IMR-90 (cell line): Measurements from ENCODE around the gene MX1. TPM values are rescaled to one million over a fixed set of nuclear protein-coding genes. Genes with fewer than 3 reads are reported as not detected.

Source experiments
- ATAC-seq: fragments of 200-7000 bp; cut with Tn5 transposase; 2 replicates; pipeline ENCODE4 v1.9.1; 2020; ENCODE audit warnings: low read depth, mild to moderate bottlenecking, moderate library complexity
- BruUV-seq: library from RNA; stranded (reverse); fragments of 400-500 nt; replicated peaks from 2 replicates; lab custom pipeline; 2021; lab: Mats Ljungman, UMichigan
- CTCF ChIA-PET: fragments of 300-600 bp; formaldehyde crosslinking; extraction: SDS; loops from one replicate; lab custom pipeline; 2021; ENCODE audit warnings: antibody characterized with exemption; lab: Yijun Ruan, JAX
- POLR2A ChIA-PET: fragments of 300-600 bp; sonication (Branson Sonifier 250); formaldehyde crosslinking; loops from one replicate; lab custom pipeline; 2022; ENCODE audit warnings: antibody characterized with exemption; ENCODE audit not compliant: unreplicated experiment; lab: Charles Lee
- DNase-seq: peaks from one replicate; pipeline ENCODE4 v3.0.0; 2013
- H2AFZ ChIP-seq: replicated peaks from 2 replicates; pipeline ENCODE3; 2013; ENCODE audit warnings: low read length, mild to moderate bottlenecking; ENCODE audit not compliant: poor library complexity
- H2AK5ac ChIP-seq: 2 replicates; pipeline ENCODE4 v1.6.1; 2013; ENCODE audit warnings: low read depth, low read length, inconsistent platforms
- H2AK9ac ChIP-seq: replicated peaks from 2 replicates; pipeline ENCODE3; 2013; ENCODE audit warnings: mild to moderate bottlenecking, low read depth, low read length, moderate library complexity; ENCODE audit not compliant: poor library complexity
- H2BK120ac ChIP-seq: 2 replicates; pipeline ENCODE4 v1.6.1; 2013; ENCODE audit warnings: low read depth, low read length, inconsistent platforms
- H2BK15ac ChIP-seq: 3 replicates; pipeline ENCODE4 v1.6.1; 2013; ENCODE audit warnings: low read depth, low read length, inconsistent platforms
- H2BK20ac ChIP-seq: 2 replicates; pipeline ENCODE4 v1.6.1; 2013; ENCODE audit warnings: low read depth, mild to moderate bottlenecking, inconsistent platforms, low read length, moderate library complexity
- H2BK5ac ChIP-seq: 2 replicates; pipeline ENCODE4 v1.6.1; 2013; ENCODE audit warnings: mild to moderate bottlenecking, low read depth, low read length, inconsistent platforms; ENCODE audit not compliant: poor library complexity, severe bottlenecking
- H3K14ac ChIP-seq: replicated peaks from 2 replicates; pipeline ENCODE4 v1.6.1; 2013; ENCODE audit warnings: low read depth, low read length, inconsistent platforms
- H3K18ac ChIP-seq: 2 replicates; pipeline ENCODE4 v1.6.1; 2013; ENCODE audit warnings: low read depth, low read length, control low read depth
- H3K23ac ChIP-seq: 2 replicates; pipeline ENCODE4 v1.6.1; 2013; ENCODE audit warnings: low read depth, low read length, inconsistent platforms
- H3K27ac ChIP-seq: 2 replicates; pipeline ENCODE4 v1.5.1; 2013; ENCODE audit warnings: mild to moderate bottlenecking, control low read depth, low read length; ENCODE audit not compliant: insufficient read depth
- H3K27me3 ChIP-seq: 2 replicates; pipeline ENCODE4 v1.6.1; 2013; ENCODE audit warnings: low read length; ENCODE audit not compliant: control insufficient read depth, insufficient read depth
- H3K36me3 ChIP-seq: 2 replicates; pipeline ENCODE4 v1.6.1; 2013; ENCODE audit warnings: low read length, mixed read lengths; ENCODE audit not compliant: control insufficient read depth, insufficient read depth
- H3K4ac ChIP-seq: 2 replicates; pipeline ENCODE4 v1.6.1; 2013; ENCODE audit warnings: low read depth, low read length, inconsistent platforms
- H3K4me1 ChIP-seq: 2 replicates; pipeline ENCODE4 v1.6.1; 2013; ENCODE audit warnings: low read length, mixed read lengths; ENCODE audit not compliant: control insufficient read depth, insufficient read depth
- H3K4me2 ChIP-seq: 2 replicates; pipeline ENCODE4 v1.6.1; 2013; ENCODE audit warnings: low read depth, mild to moderate bottlenecking, control low read depth, low read length, moderate library complexity
- H3K4me3 ChIP-seq: 2 replicates; pipeline ENCODE4 v1.5.1; 2013; ENCODE audit warnings: low read depth, mild to moderate bottlenecking, control low read depth, low read length, moderate library complexity; ENCODE audit not compliant: insufficient read depth
- H3K56ac ChIP-seq: 2 replicates; pipeline ENCODE4 v1.6.1; 2013; ENCODE audit warnings: low read length, inconsistent platforms; ENCODE audit not compliant: insufficient read depth; ENCODE audit errors: extremely low read depth
- H3K79me1 ChIP-seq, 2 experiments: 2 replicates each; pipeline ENCODE4 v1.6.1; 2013; ENCODE audit warnings: low read length in 2 of 2, inconsistent platforms in 1 of 2, low read depth in 1 of 2
- H3K9ac ChIP-seq: 2 replicates; pipeline ENCODE4 v1.6.1; 2013; ENCODE audit warnings: low read depth, low read length, control low read depth
- H3K9me1 ChIP-seq: 2 replicates; pipeline ENCODE4 v1.6.1; 2013; ENCODE audit warnings: low read length, inconsistent platforms; ENCODE audit not compliant: insufficient read depth
- H3K9me3 ChIP-seq: 2 replicates; pipeline ENCODE4 v1.6.1; 2013; ENCODE audit warnings: low read length; ENCODE audit not compliant: control insufficient read depth, insufficient read depth
- H4K20me1 ChIP-seq: 2 replicates; pipeline ENCODE4 v1.6.1; 2013; ENCODE audit warnings: low read length, inconsistent platforms; ENCODE audit not compliant: insufficient read depth
- H4K5ac ChIP-seq: 2 replicates; pipeline ENCODE4 v1.6.1; 2013; ENCODE audit warnings: mild to moderate bottlenecking, low read depth, low read length, control low read depth
- H4K8ac ChIP-seq, 2 experiments: 2 replicates each; pipeline ENCODE4 v1.6.1; 2013; ENCODE audit warnings: low read depth in 2 of 2, low read length in 2 of 2, control low read depth in 1 of 2, inconsistent platforms in 1 of 2
- H4K91ac ChIP-seq: 2 replicates; pipeline ENCODE4 v1.6.1; 2013; ENCODE audit warnings: low read depth, low read length, inconsistent platforms; ENCODE audit not compliant: insufficient read depth
- BHLHE40 ChIP-seq: fragments of 150-350 bp; IDR thresholded peaks from 2 replicates; pipeline ENCODE4 v1.6.1; 2016; ENCODE audit warnings: mild to moderate bottlenecking, low read depth, low read length
- CEBPB ChIP-seq: IDR thresholded peaks from 2 replicates; pipeline ENCODE4 v1.6.1; 2012; ENCODE audit warnings: low read depth, low read length, improper control_type of control experiment
- CHD1 ChIP-seq: IDR thresholded peaks from 2 replicates; pipeline ENCODE4 v1.6.1; 2012; ENCODE audit warnings: low read depth, low read length, improper control_type of control experiment
- CTCF ChIP-seq: conservative IDR thresholded peaks from 2 replicates; pipeline ENCODE4 v1.5.1; 2012; ENCODE audit warnings: mild to moderate bottlenecking, low read depth, low read length, improper control_type of control experiment
- FOS ChIP-seq: fragments of 150-350 bp; IDR thresholded peaks from 2 replicates; pipeline ENCODE4 v1.6.1; 2016; ENCODE audit warnings: low read depth, low read length
- MAFK ChIP-seq: IDR thresholded peaks from 2 replicates; pipeline ENCODE4 v1.6.1; 2012; ENCODE audit warnings: low read depth, low read length, improper control_type of control experiment
- MAZ ChIP-seq: IDR thresholded peaks from 2 replicates; pipeline ENCODE4 v1.6.1; 2012; ENCODE audit warnings: low read depth, mild to moderate bottlenecking, low read length, improper control_type of control experiment, moderate library complexity, borderline replicate concordance
- MXI1 ChIP-seq: IDR thresholded peaks from 2 replicates; pipeline ENCODE4 v1.6.1; 2012; ENCODE audit warnings: low read depth, mild to moderate bottlenecking, low read length, moderate library complexity, borderline replicate concordance
- NFE2L2 ChIP-seq: fragments of 150-350 bp; IDR thresholded peaks from 2 replicates; pipeline ENCODE4 v1.6.1; 2016; ENCODE audit warnings: low read depth, mild to moderate bottlenecking, low read length
- POLR2A ChIP-seq: IDR thresholded peaks from 2 replicates; pipeline ENCODE4 v1.6.1; 2012; ENCODE audit warnings: mild to moderate bottlenecking, low read depth, low read length
- RAD21 ChIP-seq: IDR thresholded peaks from 2 replicates; pipeline ENCODE4 v1.6.1; 2012; ENCODE audit warnings: low read length, improper control_type of control experiment
- RCOR1 ChIP-seq: IDR thresholded peaks from 2 replicates; pipeline ENCODE4 v1.6.1; 2012; ENCODE audit warnings: mild to moderate bottlenecking, low read length, improper control_type of control experiment; ENCODE audit not compliant: insufficient replicate concordance
- RFX5 ChIP-seq: IDR thresholded peaks from 2 replicates; pipeline ENCODE4 v1.8.0; 2012; ENCODE audit warnings: low read depth, mild to moderate bottlenecking, low read length, moderate library complexity
- SMC3 ChIP-seq: fragments of 150-350 bp; IDR thresholded peaks from 2 replicates; pipeline ENCODE4 v1.6.1; 2016; ENCODE audit warnings: low read depth, mild to moderate bottlenecking, antibody characterized with exemption, low read length, moderate library complexity
- USF2 ChIP-seq: fragments of 150-350 bp; IDR thresholded peaks from 2 replicates; pipeline ENCODE4 v1.6.1; 2017; ENCODE audit warnings: mild to moderate bottlenecking, antibody characterized with exemption, low read length, low read depth
- WGBS, 2 experiments: methylation state at CpG; one replicate each; pipeline versions ENCODE4 v1.1.5 to v1.1.7; 2013; ENCODE audit warnings: missing lambda C conversion rate in 2 of 2; ENCODE audit not compliant: insufficient read length in 1 of 2; ENCODE audit errors: extremely low coverage in 2 of 2; 5-methylcytosine and 5-hydroxymethylcytosine counted together
- dilution Hi-C: fragments of 300-500 bp; cut with HindIII; formaldehyde crosslinking; loops from one replicate; pipeline ENCODE4 v1.14.3; 2018; ENCODE audit warnings: low sequenced_read_pairs; ENCODE audit not compliant: unreplicated experiment
- in situ Hi-C: fragments of 300-500 bp; cut with MboI; formaldehyde crosslinking; loops from 3 replicates; pipeline ENCODE4 v1.14.3; 2019; ENCODE audit warnings: low sequenced_read_pairs, inconsistent platforms, mixed read lengths
- intact Hi-C: fragments of 100-400 bp; cut with micrococcal nuclease; formaldehyde crosslinking; loops from 2 replicates; pipeline ENCODE4 v1.10.0; 2022
- polyA plus RNA-seq, 3 experiments: library from polyadenylated mRNA; depleted of rRNA; stranded (reverse); fragments of >200 nt; gene quantifications; 2 replicates each; pipeline ENCODE4 v1.2.3, GENCODE V29; 2012; ENCODE audit warnings: low replicate concordance in 1 of 3
- total RNA-seq: library from RNA; depleted of rRNA; stranded (reverse); fragments of >200 nt; gene quantifications from 2 replicates; pipeline ENCODE4 v1.2.3, GENCODE V29; 2012
- TF ChIP-seq, protein P1 (sequence below): fragments of 150-350 bp; IDR thresholded peaks from 2 replicates; pipeline ENCODE4 v1.6.1; 2016; ENCODE audit warnings: low read depth, mild to moderate bottlenecking, low read length, moderate library complexity, borderline replicate concordance

MX1 gene
- total and polyA plus RNA-seq, 2 of the 4 experiments (the other 2 are of a cell fraction), result 1.0 to 2.5 TPM

DNA sequence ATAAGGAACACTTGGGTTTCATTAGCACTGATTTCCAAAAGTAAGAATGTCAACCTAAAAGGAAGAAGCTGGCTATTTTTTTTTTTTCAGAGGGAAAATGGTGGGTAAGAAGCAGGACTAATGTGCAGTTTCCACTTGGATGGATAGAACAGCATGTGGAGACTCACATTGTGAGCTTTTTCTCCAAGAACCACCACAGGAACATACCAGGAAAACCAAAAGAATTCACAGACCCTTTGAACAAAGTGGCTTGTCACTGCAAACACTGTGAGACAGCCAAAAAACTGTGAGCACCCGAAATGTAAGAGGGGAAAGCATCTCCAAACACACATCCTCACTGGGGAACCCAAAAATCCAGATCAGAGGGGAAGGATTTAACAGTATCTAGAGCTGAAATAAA lies 15.7 kb upstream of the MX1 start:
- no peak overlapping the region for H3K4ac ChIP-seq
- H3K18ac ChIP-seq, result no peak overlapping the region
- H4K20me1 ChIP-seq, result no peaks in the 10 kb centered on the region
- no peaks in the 10 kb centered on the region for H3K4me1 ChIP-seq
- H3K14ac ChIP-seq, result no peak overlapping the region
- no peaks in the 10 kb centered on the region for H3K79me1 ChIP-seq
- no peaks in the 10 kb centered on the region for H3K9me1 ChIP-seq
- H4K8ac ChIP-seq, result no peak overlapping the region
- H2AFZ ChIP-seq, result no peak overlapping the region
- H3K4me3 ChIP-seq, result no peak overlapping the region
- no peak overlapping the region for H4K5ac ChIP-seq
- no peaks in the 10 kb centered on the region for H3K36me3 ChIP-seq
- dilution Hi-C loops (no loop called here), in situ Hi-C loops (no loop called here), intact Hi-C loops (no loop called here)
- H3K4me2 ChIP-seq, result no peak overlapping the region
- ChIA-PET CTCF (no interaction called here), POLR2A (no interaction called here)
- no peak overlapping the region for H3K23ac ChIP-seq
- no peak overlapping the region for H3K27ac ChIP-seq
- no CpG with 5 or more reads among the region's 1 CpG for WGBS, 2 experiments
- H2AK5ac ChIP-seq, result no peak overlapping the region
- TF ChIP-seq CTCF, result no peak
- TF ChIP-seq MAFK, result no peak
- no peak for TF ChIP-seq MAZ
- TF ChIP-seq CHD1, result no peak
- TF ChIP-seq, protein P1, sequence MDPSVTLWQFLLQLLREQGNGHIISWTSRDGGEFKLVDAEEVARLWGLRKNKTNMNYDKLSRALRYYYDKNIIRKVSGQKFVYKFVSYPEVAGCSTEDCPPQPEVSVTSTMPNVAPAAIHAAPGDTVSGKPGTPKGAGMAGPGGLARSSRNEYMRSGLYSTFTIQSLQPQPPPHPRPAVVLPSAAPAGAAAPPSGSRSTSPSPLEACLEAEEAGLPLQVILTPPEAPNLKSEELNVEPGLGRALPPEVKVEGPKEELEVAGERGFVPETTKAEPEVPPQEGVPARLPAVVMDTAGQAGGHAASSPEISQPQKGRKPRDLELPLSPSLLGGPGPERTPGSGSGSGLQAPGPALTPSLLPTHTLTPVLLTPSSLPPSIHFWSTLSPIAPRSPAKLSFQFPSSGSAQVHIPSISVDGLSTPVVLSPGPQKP, result no peak
- TF ChIP-seq BHLHE40, result no peak
- no peak for TF ChIP-seq SMC3
- no peak for TF ChIP-seq MXI1
- TF ChIP-seq RFX5, result no peak
- no peak for TF ChIP-seq POLR2A
- no peak for TF ChIP-seq USF2
- TF ChIP-seq RCOR1, result no peak
- no peak for TF ChIP-seq CEBPB
- TF ChIP-seq FOS, result no peak
- TF ChIP-seq RAD21, result no peak
- no peak for TF ChIP-seq NFE2L2
- H3K56ac ChIP-seq, result no peak overlapping the region
- H2BK120ac ChIP-seq, result no peak overlapping the region
- H2AK9ac ChIP-seq, result no peak overlapping the region
- no peak overlapping the region for H2BK20ac ChIP-seq
- H2BK5ac ChIP-seq, result no peak overlapping the region
- no peak overlapping the region for H3K9ac ChIP-seq
- H2BK15ac ChIP-seq, result no peak overlapping the region
- no peak for DNase-seq
- no TSS peak for BruUV-seq
- H3K27me3 ChIP-seq, result no peaks in the 10 kb centered on the region; the same call in none of the 2 replicates
- no peaks in the 10 kb centered on the region for H3K9me3 ChIP-seq
- no peak for ATAC-seq
- H4K91ac ChIP-seq, result no peak overlapping the region
